ENCODE measurements around the gene PIGQ. TPM values are rescaled to one million over a fixed set of nuclear protein-coding genes. Genes with fewer than 3 reads are reported as not detected.

PIGQ gene
- 35.9 and 43.8 TPM in 2 replicates for total RNA-seq (2014; rRNA removed; shearing (Covaris generic))

- peak; percentile 47 for DNase-seq (ENCODE audit: low read depth)
These were observed at the start of gene PIGQ for GRCh38 chr16:569445-570254. Gene PIGQ, plus strand, starts transcription at chr16:569968. Its CDS starts 4,107 bp downstream, at chr16:574075.

GRCh38 chr16:520847-521246 lies 48.9 kb upstream of the PIGQ start:
- no peak for DNase-seq (ENCODE audit: low read depth)

GRCh38 chr16:521381-522210 lies 48.2 kb upstream of the PIGQ start:
- DNase-seq (ENCODE audit: low read depth), result no peak

DNA sequence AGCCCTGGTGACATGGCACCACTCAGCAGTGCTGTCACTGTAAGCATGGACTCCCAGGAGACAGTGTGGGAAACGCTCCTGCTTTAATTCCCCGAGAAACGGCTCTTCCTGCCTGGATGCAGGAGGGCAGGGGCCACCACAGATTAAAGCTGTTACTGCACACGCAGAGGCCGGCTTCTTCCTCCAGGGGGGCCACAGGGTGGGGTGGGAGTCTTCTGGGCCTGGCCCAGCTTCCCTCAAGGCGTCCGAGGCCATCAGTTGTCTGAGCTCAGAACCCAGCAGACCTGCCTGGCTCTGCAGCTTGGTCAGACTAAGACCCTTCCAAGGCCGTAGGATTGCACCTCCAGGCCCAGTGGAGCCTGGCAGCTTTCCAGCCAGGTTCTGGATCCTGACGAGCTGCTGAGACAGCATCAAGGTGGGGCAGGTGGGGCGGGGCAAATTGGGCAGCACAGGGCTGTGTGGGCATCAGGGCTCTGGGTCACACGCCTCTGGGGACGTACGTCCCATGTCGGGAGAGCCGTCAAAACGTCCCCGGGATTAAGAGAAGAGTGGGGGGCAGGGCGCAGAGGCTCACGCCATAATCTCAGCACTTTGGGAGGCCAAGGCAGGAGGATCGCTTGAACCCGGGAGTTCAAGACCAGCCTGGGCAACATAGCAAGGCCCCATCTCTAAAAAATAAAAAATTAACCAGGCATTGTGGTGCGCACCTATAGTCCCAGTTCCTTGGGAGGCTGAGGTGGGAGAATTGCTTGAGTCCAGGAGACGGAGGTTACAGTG lies 47.3 kb upstream of the PIGQ start:
- DNase-seq (ENCODE audit: low read depth), result no peak

DNA sequence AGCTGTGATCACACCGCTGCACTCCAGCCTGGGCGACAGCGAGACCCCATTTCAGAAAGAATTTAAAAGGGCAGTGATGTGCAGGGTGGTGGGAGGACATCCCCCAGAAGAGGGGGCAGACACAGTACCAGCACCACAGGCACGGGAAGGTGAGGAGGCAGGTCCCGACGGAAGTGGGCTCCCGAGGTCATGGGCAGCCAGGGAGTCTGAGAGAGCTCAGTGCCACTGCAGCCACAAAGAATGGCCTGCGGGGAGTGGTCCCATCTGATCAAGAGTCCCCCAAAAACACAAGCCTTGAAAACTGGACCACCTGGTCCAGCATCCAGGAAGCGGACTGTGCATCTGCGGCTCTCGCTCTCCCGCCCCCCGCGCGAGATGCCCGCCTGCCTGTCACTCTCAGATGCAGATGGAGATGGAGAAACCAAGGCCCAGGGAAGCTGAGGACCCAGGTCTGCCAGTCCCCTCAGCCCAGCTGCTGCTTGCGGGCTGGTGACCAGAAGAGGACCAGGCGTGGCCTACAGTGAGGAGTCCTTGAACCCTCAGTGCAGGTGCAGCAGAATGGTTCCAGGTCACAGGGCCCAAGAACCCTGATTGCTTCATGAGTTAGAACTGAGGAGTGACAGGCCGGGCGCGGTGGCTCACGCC lies 46.5 kb upstream of the PIGQ start:
- DNase-seq (ENCODE audit: low read depth), result no peak

- DNase-seq (ENCODE audit: low read depth), result no peak
These were observed 45.3 kb upstream of the PIGQ start for GRCh38 chr16:524274-525040.

- no peak for DNase-seq (ENCODE audit: low read depth)
These were observed 44.6 kb upstream of the PIGQ start for GRCh38 chr16:525123-525519.

- DNase-seq (ENCODE audit: low read depth), result peak; percentile 98
These were observed 44.1 kb upstream of the PIGQ start for GRCh38 chr16:525520-526180.

- peak; percentile 52 for DNase-seq (ENCODE audit: low read depth)
These were observed 43.4 kb upstream of the PIGQ start for GRCh38 chr16:526181-527014.

DNA sequence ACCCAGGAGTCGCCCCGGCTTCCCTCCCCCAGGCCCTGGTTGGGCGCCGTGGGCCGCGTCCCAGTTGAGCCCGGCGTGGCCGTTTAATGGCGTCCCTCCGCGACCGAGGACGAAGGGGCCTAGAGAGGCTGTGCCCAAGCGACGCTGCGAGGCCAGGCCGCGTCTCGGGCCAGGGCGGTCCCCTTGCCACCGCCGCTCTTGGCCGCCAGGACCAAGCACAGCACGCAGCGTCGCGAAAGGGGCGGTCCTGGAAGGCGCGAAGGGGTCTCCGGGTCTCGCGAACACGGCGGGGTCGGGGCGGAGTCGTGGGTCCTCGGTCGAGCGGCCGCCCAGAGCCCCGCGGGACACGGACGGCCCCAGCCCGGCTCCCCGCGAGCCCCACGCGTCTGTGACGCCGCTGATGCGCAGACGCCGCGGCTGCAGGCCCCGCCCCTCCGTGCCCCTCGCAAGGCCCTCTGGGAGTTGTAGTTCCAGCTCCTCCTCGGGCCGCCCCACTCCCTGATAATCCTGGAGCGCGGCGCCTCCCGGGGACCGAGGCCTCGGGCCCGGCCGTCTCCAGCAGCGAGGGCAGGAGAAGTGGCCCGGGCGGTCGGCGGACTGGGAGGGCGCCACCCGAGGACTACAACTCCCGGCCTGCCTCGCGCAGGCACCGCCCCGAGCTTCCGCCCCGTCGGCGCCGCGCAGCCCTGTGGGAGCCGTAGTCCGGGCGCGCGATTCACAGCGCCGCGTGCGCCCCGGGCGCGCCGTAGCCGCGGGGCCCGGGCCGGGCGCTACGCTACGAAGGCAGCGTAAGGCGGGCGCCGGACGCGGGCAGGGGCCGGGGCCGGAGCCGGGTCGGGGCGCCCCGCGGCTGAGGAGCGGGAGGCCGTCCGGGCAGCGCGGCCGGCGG lies 42.5 kb upstream of the PIGQ start, which contains the start of gene CAPN15:
TSS of gene CAPN15 (plus strand) at position 698 of the 889 bp plus-strand sequence. CDS start 19,127 bp downstream, outside the sequence.
- peak; percentile 81 for DNase-seq (ENCODE audit: low read depth)

DNA sequence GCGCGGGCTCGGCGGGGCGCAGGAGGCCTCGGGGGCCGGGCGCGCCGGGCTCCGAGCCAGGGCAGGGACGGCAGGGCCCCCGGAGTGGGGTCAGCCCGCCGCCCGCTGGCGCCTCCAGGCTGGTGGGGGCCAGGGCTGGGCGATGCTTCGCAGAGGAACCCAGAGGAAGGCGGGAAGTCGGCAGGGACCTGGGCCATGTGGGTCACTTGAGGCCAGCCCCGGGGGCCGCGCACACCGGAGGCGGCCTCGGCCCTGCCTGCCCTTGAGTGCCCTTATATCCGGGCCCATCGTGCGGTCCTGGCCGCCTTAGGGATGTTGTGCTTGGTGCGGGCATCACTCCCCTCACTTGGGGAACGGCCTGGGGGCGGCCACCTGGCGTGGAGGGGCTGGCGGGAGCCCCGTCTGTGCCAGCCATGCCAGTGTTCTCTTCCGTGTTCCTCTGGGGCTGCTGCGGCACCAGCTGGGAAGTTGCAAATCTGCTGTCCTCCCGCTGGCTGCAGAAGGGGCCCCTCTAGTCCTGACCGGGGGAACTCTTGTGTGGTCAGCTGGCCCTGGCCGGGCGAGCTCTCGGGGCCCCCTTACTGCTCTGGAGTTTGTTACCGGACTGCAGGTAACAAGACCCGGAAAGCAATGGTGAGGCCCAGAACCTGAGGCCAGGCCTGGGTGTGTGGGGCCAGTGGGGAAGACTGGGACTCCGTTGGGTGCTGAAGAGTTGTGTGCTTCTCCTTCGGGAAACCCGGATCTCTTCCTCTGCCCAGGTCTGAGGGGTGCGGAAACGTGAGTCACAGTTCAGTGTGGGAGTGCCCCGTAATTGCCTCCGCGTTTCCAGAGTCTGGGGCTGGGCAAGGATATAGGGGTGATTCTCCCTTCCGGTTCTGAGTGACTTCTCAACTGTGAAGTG lies 41.4 kb upstream of the PIGQ start:
- DNase-seq (ENCODE audit: low read depth), result peak; percentile 88

DNA sequence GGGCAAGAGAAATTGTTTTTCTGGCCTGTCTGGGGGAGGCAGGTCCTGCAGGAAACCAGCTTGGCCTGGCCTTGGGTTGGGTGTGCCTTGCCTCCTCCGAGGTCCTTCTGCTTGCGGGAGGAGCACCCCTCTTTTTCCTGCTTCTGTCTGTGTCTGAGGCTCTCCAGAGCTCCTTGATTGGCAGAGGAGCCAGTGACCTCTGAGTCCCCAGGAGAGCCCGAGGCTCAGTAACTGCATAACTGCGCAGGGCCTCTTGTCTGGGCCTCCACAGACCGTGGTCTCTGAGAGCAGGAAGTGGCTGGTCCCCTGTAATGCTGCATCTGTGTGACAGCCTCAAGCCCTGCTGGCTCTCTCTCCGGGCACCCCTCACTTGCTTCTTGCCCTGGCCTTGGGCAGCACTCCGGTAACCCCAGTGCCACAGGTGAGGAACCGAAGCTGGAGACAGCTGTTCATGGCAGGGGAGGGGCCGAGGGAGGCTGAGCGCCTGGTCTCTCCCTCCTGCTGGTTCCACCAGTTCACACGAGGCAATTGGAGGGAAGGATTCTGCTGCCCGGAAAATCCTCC lies 40.7 kb upstream of the PIGQ start:
- no peak for DNase-seq (ENCODE audit: low read depth)

DNA sequence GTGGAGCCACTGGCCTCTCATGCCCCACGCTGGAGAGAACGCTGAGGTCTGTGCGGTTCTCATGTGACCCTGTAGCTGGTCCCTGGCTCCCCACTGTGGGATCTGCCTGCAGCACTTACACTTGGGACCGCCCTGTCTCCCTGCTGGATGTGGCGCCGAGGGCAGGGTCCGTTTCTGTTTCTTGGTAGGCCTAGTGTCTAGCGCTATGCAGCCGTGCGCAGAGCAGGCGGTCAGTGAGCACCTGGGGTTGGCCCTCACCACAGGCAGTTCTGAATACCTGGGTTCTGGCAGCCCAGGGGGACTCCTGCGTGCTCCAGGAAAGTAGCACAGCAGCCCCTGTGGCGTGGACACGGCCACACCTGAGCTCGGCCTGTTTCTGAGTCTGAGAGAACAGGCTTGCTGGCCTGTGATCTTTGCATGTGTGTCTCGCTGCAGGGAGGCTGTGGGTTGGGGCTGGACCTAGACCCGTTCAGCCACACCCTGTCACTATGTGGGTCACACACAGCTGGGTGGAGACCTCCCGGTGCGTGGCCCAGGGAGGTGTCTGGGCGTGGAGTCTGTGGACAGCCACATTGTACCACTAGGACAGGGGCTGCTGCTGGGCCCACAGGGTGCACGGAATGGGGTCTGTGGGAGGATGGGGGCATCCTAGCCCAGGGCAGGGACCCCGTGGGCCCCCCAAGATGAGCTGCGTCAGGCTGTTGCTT lies 39.5 kb upstream of the PIGQ start:
- DNase-seq (ENCODE audit: low read depth), result no peak

DNA sequence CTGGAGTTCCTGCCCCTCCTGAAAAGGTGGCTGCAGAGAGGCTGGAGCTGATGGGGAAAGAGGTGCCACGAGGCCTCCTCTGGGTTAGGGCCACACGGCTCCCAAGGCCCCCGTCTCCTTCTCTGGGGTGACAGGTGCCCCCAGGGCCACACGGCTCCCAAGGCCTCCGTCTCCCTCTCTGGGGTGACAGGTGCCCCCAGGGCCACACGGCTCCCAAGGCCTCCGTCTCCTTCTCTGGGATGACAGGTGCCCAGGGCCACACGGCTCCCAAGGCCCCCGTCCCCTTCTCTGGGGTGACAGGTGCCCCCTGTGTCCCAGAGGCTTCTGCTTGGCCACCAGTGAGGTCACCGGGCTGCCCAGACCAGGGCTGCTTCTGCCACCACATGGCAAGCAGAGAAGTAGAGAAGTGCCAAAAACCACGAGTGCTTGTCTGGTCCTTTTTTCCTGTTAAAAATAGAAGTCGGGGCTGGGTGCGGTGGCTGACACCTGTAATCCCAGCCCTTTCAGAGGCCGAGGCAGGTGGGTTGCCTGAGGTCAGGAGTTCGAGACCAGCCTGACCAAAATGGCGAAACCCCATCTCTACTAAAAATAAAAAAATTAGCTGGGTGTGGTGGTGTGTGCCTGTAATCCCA lies 38.2 kb upstream of the PIGQ start:
- no peak for DNase-seq (ENCODE audit: low read depth)

DNA sequence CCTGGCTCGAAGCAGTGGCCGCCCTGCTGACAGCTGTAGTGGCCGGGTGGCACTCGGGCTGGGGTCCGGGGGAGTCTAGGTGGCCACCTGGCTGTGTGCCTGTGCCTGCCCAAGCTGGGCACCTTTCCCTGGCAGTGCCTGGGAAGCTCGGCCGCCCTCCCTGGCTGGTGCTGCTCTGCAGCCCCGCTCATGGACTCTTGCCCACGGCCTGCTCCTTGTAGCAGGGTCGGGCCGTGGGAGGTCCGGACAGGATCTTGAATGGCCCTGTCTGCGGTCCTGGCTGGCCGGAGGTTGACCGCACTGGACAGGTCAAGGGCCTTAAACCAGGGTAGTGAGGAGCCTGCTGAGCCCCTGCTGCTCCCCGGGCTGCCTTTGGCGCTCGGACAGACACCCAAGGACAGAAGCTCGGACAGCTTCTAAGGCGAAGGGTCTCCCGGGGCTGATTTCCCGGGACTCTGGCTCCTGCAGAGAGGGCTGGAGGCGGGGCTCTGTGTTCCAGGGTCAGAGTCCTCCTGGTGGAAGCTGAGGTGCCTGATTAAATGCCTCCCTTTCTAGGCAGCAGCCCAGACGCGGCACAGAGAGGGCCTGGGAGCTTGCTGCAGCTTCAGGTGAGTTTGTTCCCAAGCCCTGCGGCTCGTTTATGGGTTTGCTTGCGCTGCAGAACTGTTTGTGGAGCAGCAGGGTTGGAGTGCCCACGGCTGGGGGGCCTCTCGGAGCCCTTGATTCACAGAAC lies 36.2 kb upstream of the PIGQ start:
- DNase-seq (ENCODE audit: low read depth), result no peak
